Left ventricle myocardium inferior (tissue), 1 donor: ENCODE measurements around the gene EEF1AKMT4. TPM values are rescaled to one million over a fixed set of nuclear protein-coding genes. Genes with fewer than 3 reads are reported as not detected.
"Not testable (repeated sequence)": the region's sequence is repeated elsewhere in the genome, so short reads cannot be mapped to it uniquely, and the experiment has no call there.

Source experiments
- DNase-seq: peaks from one replicate; pipeline ENCODE4 v3.0.0-alpha.2; 2020
- H3K27ac ChIP-seq: fragments of 200-600 bp; replicated peaks from 2 replicates; pipeline ENCODE4 v1.8.0; 2021
- H3K27me3 ChIP-seq: fragments of 200-600 bp; 2 replicates; pipeline ENCODE4 v1.8.0; 2021; ENCODE audit warnings: low read depth
- H3K36me3 ChIP-seq: fragments of 200-600 bp; 2 replicates; pipeline ENCODE4 v1.8.0; 2021
- H3K4me1 ChIP-seq: fragments of 200-600 bp; 2 replicates; pipeline ENCODE4 v1.8.0; 2021
- H3K4me3 ChIP-seq: fragments of 200-600 bp; 2 replicates; pipeline ENCODE4 v1.8.0; 2021; ENCODE audit warnings: mild to moderate bottlenecking, moderate library complexity
- H3K9me3 ChIP-seq: fragments of 200-600 bp; replicated peaks from 2 replicates; pipeline ENCODE4 v1.8.0; 2021
- intact Hi-C: fragments of 100-400 bp; cut with micrococcal nuclease; formaldehyde crosslinking; loops from one replicate; pipeline ENCODE4 v1.11.0; 2022
- total RNA-seq: library from RNA; stranded (reverse); fragmentation: NEBNext Ultra II Directional; extraction: Animal tissue kit (Norgen Biotek cat#: 25700); gene quantifications from one replicate; pipeline ENCODE4 v1.2.1, GENCODE V29; 2021
- TF ChIP-seq, protein P1 (sequence below): fragments of 200-600 bp; IDR thresholded peaks from 2 replicates; pipeline ENCODE4 v1.8.0; 2021; ENCODE audit warnings: antibody characterized with exemption, mild to moderate bottlenecking, borderline replicate concordance
- donor health status: DM: no; HTN: yes; CAD: no; lungs with severe emphysema.

The EEF1AKMT4 gene
- total RNA-seq, 1 donor from 2014 or later = 1.6 TPM

DNA sequence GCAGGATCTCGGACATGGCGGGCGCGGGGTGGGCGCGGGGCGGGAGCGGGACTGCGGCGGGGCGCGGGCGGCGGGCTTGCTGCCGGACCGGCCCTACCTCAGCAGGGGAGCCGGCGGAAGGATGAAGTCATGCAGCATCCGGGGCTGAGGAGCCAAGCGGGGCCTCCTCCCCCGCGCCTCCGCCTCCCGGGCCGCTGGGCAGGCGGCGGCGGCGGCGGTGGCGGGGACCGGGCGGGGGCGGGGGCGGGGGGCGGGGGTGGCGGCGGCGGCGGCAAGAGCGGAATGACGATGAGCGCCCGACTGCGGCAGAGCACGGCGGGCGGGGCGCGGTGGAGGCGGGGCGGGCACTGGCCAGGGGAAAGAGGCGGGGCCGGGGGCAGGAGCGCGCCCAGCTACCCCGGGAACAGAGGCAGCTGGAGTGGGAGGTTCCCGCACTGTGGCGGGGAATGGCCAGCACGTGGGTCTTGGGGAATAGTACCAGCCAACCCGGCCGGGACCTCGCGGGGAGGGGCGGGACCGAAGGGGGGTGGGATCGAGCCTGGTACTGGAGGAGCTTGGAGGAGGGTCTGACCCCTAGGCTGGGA lies 11.9 kb downstream of the EEF1AKMT4 start, which contains the start of gene CAMK2N2:
TSS of gene CAMK2N2 (minus strand) at position 284 of the 584 bp plus-strand sequence. CDS start at position 16, 268 bp downstream.
- DNase-seq = peak; percentile 46
- intact Hi-C loops = no loop called here
- peaks cover 84% of the 10 kb centered on the region for H3K27me3 ChIP-seq

DNA sequence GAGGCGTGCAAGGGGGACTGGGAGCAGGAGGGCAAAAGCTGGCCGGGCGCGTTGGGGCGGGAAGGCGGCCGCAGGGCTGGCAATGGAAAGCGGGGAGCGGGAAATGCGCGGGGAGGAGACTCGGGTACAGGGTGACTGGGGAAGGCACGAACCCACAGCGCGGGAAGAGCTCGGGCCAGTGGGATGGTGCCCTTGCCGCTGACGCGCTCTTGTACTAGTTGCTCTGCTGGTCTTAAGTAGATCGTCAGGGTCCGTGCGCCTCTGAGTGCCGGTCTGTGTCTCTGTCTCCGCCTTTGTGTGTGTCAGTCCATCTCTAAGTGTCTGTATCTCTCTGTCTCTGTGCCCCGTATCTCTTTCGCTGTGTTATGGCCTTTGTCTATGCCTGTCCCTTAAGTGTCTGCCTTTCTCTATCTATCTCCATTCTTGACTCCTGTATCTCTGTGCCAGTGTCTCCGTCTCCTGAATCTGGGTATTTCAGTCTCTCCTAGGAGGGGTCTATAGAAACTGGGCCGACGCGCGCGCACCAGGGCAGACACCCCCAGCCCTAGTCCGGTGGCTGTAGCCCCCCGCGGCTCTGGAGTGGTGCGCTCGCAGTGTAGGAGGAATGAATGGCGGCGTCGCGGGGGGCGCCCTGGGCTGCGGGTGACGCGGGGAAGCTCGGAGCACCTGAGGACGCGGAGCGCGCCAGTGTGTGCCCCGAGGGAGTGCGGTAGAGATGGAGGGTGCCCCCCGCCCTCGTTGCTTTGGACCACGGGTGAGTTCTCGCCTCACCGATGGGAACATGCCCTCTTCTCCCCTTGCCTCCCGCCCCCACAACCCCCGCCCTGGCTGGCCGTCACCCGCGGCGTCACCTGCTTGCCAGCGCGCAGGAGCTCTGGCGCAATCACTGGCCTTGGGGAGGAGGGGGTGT lies 12.6 kb downstream of the EEF1AKMT4 start:
- H3K9me3 ChIP-seq = no peaks in the 10 kb centered on the region
- H3K27ac ChIP-seq = no peak overlapping the region

More for the DNA sequence above, 11.9 kb downstream of the EEF1AKMT4 start, which contains the start of gene CAMK2N2:
- Histone ChIP-seq H3K4me1 (peaks cover 34% of the 10 kb centered on the region), H3K9me3 (no peaks in the 10 kb centered on the region), H3K27ac (no peak within 1 kb of the TSS), H3K4me3 (peak within 1 kb of the TSS; percentile 66), H3K36me3 (no peaks in the 10 kb centered on the region)
- TF ChIP-seq, protein P1, sequence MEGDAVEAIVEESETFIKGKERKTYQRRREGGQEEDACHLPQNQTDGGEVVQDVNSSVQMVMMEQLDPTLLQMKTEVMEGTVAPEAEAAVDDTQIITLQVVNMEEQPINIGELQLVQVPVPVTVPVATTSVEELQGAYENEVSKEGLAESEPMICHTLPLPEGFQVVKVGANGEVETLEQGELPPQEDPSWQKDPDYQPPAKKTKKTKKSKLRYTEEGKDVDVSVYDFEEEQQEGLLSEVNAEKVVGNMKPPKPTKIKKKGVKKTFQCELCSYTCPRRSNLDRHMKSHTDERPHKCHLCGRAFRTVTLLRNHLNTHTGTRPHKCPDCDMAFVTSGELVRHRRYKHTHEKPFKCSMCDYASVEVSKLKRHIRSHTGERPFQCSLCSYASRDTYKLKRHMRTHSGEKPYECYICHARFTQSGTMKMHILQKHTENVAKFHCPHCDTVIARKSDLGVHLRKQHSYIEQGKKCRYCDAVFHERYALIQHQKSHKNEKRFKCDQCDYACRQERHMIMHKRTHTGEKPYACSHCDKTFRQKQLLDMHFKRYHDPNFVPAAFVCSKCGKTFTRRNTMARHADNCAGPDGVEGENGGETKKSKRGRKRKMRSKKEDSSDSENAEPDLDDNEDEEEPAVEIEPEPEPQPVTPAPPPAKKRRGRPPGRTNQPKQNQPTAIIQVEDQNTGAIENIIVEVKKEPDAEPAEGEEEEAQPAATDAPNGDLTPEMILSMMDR = no peak

DNA sequence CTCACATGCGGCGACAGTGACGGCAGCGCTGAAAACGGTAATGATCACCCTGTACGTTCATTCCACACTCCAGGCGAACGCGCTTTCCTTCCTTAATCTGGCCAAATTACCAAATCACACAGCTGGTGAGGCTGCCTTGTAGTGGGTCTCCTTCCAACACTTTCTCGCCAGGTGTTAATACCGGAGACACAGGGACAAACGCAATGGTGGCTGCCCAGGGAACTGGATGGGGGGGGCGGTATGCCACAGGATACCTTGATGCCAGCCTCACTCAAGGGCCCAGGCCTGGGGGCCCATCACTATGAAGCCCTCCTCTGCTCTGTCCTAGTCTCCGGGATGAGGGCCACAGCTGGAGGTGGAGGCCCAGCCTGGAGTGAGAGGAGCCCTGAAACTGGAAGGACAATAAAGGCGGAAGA lies 13.3 kb downstream of the EEF1AKMT4 start:
- peak overlapping the region; percentile 66 for H3K4me3 ChIP-seq
- H3K9me3 ChIP-seq = no peaks in the 10 kb centered on the region
- intact Hi-C loops = no loop called here
- H3K4me1 ChIP-seq = peaks cover 34% of the 10 kb centered on the region
- no peak overlapping the region for H3K27ac ChIP-seq
- H3K36me3 ChIP-seq = no peaks in the 10 kb centered on the region
- no peak for DNase-seq
- TF ChIP-seq, protein P1 = no peak
- peaks cover 98% of the 10 kb centered on the region for H3K27me3 ChIP-seq

More for the DNA sequence above, 12.6 kb downstream of the EEF1AKMT4 start:
- intact Hi-C loops = no loop called here
- H3K27me3 ChIP-seq = peaks cover 91% of the 10 kb centered on the region
- TF ChIP-seq, protein P1 = no peak
- peak overlapping the region; percentile 66 for H3K4me3 ChIP-seq
- DNase-seq = no peak
- H3K4me1 ChIP-seq = peaks cover 34% of the 10 kb centered on the region
- no peaks in the 10 kb centered on the region for H3K36me3 ChIP-seq

DNA sequence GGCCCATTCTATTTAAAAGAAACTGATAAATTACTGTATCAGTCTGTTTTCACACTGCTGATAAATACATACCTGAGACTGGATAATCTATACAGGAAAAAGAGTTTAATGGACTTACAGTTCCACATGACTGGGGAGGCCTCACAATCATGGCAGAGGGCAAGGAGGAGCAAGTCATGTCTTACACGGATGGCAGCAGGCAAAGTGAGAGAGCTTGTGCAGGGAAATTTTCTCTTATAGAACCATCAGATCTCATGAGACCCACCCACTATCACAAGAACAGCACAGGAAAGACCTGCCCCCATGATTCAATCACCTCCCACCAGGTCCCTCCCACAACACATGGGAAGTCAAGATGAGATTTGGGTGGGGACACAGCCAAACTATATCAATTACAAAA lies 17.8 kb downstream of the EEF1AKMT4 start:
- peaks cover 90% of the 10 kb centered on the region for H3K27me3 ChIP-seq
- H3K4me3 ChIP-seq, H3K27ac ChIP-seq, intact Hi-C loops, H3K4me1 ChIP-seq, DNase-seq, H3K9me3 ChIP-seq, H3K36me3 ChIP-seq: not testable (repeated sequence)

DNA sequence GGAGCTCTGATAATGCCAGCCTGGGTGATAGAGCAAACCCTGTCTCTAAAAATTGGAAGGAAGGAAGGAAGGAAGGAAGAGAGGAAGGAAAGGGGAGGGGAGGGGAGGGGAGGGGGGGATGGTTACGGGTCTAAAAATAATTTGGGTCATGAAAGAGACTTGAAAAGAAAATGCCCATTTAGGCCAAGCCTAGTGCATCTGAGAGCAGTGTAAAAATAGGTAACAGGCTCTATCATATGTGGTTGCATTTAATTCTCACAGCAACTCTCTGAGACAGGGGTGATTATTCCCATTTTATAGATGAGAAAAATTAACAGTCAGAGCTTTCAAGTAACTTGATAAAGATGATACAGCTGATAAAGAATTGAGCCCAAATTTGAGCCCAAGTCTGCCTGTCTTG lies 22.8 kb downstream of the EEF1AKMT4 start:
- no peaks in the 10 kb centered on the region for H3K4me1 ChIP-seq
- no peak for DNase-seq
- H3K9me3 ChIP-seq = no peaks in the 10 kb centered on the region
- H3K27me3 ChIP-seq = peaks cover 89% of the 10 kb centered on the region
- H3K36me3 ChIP-seq = no peaks in the 10 kb centered on the region
- intact Hi-C loops = no loop called here
- H3K4me3 ChIP-seq = no peak overlapping the region
- no peak overlapping the region for H3K27ac ChIP-seq
- TF ChIP-seq, protein P1 = no peak

DNA sequence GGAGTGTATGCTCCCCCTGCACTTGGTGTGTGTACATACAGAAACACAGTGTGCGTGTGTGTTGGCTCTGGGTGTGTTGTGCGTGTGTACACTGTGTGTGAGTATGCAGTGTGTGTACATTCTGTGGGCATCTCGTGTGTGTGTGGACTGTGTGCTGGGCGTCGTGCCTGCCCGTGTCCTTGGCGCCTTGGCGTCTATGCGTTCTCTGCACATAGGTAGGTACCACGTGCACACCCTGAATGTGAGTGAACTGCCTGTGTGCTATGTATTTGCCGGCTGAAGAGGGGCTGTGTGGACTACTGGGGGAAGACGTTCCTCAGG lies 25.9 kb downstream of the EEF1AKMT4 start:
- H3K36me3 ChIP-seq = no peaks in the 10 kb centered on the region
- H3K9me3 ChIP-seq = no peaks in the 10 kb centered on the region
- intact Hi-C loops = no loop called here
- H3K27me3 ChIP-seq = peaks cover 71% of the 10 kb centered on the region
- H3K4me1 ChIP-seq = no peaks in the 10 kb centered on the region
- no peak overlapping the region for H3K27ac ChIP-seq
- DNase-seq = no peak
- TF ChIP-seq, protein P1 = no peak
- H3K4me3 ChIP-seq = no peak overlapping the region
